ENCODE data around the gene ANO4.
"Not testable (repeated sequence)": the region's sequence is repeated elsewhere in the genome, so short reads cannot be mapped to it uniquely, and the experiment has no call there.

Gene ANO4

GRCh38 chr12:101089271-101089670 is 294.7 kb downstream of the ANO4 start:
- H3K4me1 ChIP-seq (ENCODE audit: low read depth, poor library complexity, severe bottlenecking), result no peaks in the 10 kb centered on the region
- H2AFZ ChIP-seq (ENCODE audit: low read depth), result no peak overlapping the region
- H3K27ac ChIP-seq, result no peak overlapping the region
- no peaks in the 10 kb centered on the region for H3K36me3 ChIP-seq (ENCODE audit: insufficient read depth)
- no peak overlapping the region for H3K4me2 ChIP-seq
- no peak overlapping the region for H3K9ac ChIP-seq
- no peak overlapping the region for H3K4me3 ChIP-seq (IDR thresholded peaks at IDR 0.05; ENCODE audit: insufficient read depth, low read depth, low read length)
- H4K20me1 ChIP-seq (ENCODE audit: insufficient read depth), result no peaks in the 10 kb centered on the region
- no peaks in the 10 kb centered on the region for H3K79me2 ChIP-seq (ENCODE audit: insufficient read depth, low read depth)
- H3K27me3 ChIP-seq (ENCODE audit: insufficient read depth, low read depth), result no peaks in the 10 kb centered on the region
- TF ChIP-seq CTCF (conservative IDR thresholded peaks at IDR 0.05; ENCODE audit: low read depth, low read length), result no peak

DNA sequence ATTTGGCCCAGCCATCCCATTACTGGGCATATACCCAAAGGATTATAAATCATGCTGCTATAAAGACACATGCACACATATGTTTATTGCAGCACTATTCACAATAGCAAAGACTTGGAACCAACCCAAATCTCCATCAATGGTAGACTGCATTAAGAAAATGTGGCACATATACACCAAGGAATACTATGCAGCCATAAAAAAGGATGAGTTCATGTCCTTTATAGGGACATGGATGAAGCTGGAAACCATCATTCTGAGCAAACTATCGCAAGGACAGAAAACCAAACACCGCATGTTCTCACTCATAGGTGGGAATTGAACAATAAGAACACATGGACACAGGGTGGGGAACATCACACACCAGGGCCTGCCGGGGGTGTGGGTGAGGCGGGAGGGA is 295.6 kb downstream of the ANO4 start:
- not testable (repeated sequence) for H3K4me2 ChIP-seq; H3K27me3 ChIP-seq (ENCODE audit: insufficient read depth, low read depth); H3K4me3 ChIP-seq (IDR thresholded peaks at IDR 0.05; ENCODE audit: insufficient read depth, low read depth, low read length); H3K36me3 ChIP-seq (ENCODE audit: insufficient read depth); H3K27ac ChIP-seq; H4K20me1 ChIP-seq (ENCODE audit: insufficient read depth); H3K4me1 ChIP-seq (ENCODE audit: low read depth, poor library complexity, severe bottlenecking); H3K9ac ChIP-seq; H3K79me2 ChIP-seq (ENCODE audit: insufficient read depth, low read depth); H2AFZ ChIP-seq (ENCODE audit: low read depth)

DNA sequence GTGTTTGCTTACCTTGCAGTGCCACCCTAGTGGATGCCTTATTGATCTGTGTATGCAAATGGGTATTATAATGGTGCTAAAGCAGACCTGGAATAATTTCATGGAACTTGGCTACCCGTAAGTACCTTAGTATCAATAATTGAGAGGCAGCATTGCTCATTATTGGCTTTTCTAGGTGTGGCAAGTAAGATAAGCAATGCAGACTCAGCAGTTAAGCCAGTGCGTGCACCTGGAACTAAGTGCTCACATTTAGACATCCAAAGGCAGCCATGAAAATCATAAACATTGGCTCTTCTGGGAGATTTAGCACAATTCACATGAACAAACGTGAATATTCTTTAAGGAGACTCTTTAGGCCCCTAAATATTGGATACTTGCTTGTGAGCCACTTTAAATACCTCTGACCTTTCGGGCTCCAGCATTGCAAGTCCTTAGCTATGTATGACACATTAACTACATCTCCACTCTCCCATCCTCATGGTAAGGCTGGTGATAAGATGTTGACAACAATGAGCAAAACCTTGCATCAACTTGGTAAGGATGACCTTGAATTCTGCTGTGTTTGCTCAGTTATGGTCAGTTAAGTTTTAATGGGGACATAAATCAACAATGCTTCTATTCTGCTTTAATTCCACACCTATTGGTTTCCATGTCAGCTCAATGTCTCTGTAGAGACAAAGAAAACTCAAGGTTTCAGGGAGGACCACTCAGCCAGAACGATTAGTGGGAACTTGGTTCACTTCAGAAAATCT is 303.4 kb downstream of the ANO4 start:
- H3K4me1 ChIP-seq (ENCODE audit: low read depth, poor library complexity, severe bottlenecking), result no peaks in the 10 kb centered on the region
- H3K27me3 ChIP-seq (ENCODE audit: insufficient read depth, low read depth), result no peaks in the 10 kb centered on the region
- H3K79me2 ChIP-seq (ENCODE audit: insufficient read depth, low read depth), result no peaks in the 10 kb centered on the region
- H3K36me3 ChIP-seq (ENCODE audit: insufficient read depth), result no peaks in the 10 kb centered on the region
- H3K9ac ChIP-seq, result no peak overlapping the region
- no peak overlapping the region for H3K27ac ChIP-seq
- TF ChIP-seq CTCF (conservative IDR thresholded peaks at IDR 0.05; ENCODE audit: low read depth, low read length), result no peak
- no peaks in the 10 kb centered on the region for H4K20me1 ChIP-seq (ENCODE audit: insufficient read depth)
- H3K4me3 ChIP-seq (IDR thresholded peaks at IDR 0.05; ENCODE audit: insufficient read depth, low read depth, low read length), result no peak overlapping the region
- no peak overlapping the region for H3K4me2 ChIP-seq
- H2AFZ ChIP-seq (ENCODE audit: low read depth), result no peak overlapping the region

GRCh38 chr12:101107032-101107763 is 312.6 kb downstream of the ANO4 start:
- Histone ChIP-seq H3K27me3 (ENCODE audit: insufficient read depth, low read depth) (no peaks in the 10 kb centered on the region), H4K20me1 (ENCODE audit: insufficient read depth) (no peaks in the 10 kb centered on the region), H3K27ac (no peak overlapping the region), H3K36me3 (ENCODE audit: insufficient read depth) (no peaks in the 10 kb centered on the region), H3K4me1 (ENCODE audit: low read depth, poor library complexity, severe bottlenecking) (no peaks in the 10 kb centered on the region), H3K4me3 (IDR thresholded peaks at IDR 0.05; ENCODE audit: insufficient read depth, low read depth, low read length) (no peak overlapping the region), H3K4me2 (no peak overlapping the region), H3K79me2 (ENCODE audit: insufficient read depth, low read depth) (no peaks in the 10 kb centered on the region), H3K9ac (no peak overlapping the region), H2AFZ (ENCODE audit: low read depth) (no peak overlapping the region)
- TF ChIP-seq CTCF (conservative IDR thresholded peaks at IDR 0.05; ENCODE audit: low read depth, low read length), result no peak

DNA sequence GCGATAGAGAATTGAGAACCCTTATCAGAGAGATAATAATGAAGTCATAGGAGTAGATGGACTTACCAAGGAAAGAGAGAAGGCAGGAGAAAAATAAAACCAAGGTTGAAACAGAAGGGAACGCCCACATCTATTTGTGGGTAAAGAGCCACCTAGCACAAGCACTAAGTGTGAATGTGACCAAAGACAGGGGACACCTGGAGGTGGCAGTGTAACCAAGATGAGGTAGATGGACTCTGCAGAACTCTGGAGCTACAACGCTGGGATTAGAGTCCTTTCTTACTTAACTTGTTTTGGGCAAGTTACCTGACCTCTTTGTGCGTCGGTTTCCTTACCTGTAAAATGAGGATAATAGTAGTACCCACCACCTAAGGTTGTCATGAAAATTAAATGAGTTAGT is 313.6 kb downstream of the ANO4 start:
- H3K27ac ChIP-seq, result no peak overlapping the region
- no peak overlapping the region for H2AFZ ChIP-seq (ENCODE audit: low read depth)
- H3K9ac ChIP-seq, result no peak overlapping the region
- TF ChIP-seq CTCF (conservative IDR thresholded peaks at IDR 0.05; ENCODE audit: low read depth, low read length), result no peak
- H4K20me1 ChIP-seq (ENCODE audit: insufficient read depth), result no peaks in the 10 kb centered on the region
- H3K4me2 ChIP-seq, result no peak overlapping the region
- H3K4me3 ChIP-seq (IDR thresholded peaks at IDR 0.05; ENCODE audit: insufficient read depth, low read depth, low read length), result no peak overlapping the region
- H3K36me3 ChIP-seq (ENCODE audit: insufficient read depth), result no peaks in the 10 kb centered on the region
- H3K79me2 ChIP-seq (ENCODE audit: insufficient read depth, low read depth), result no peaks in the 10 kb centered on the region
- H3K4me1 ChIP-seq (ENCODE audit: low read depth, poor library complexity, severe bottlenecking), result no peaks in the 10 kb centered on the region
- no peaks in the 10 kb centered on the region for H3K27me3 ChIP-seq (ENCODE audit: insufficient read depth, low read depth)
